Epithelial cell of prostate (primary cell): ENCODE data around the gene MZB1.
"Not testable (repeated sequence)": the region's sequence is repeated elsewhere in the genome, so short reads cannot be mapped to it uniquely, and the experiment has no call there.

Source experiments
- DNase-seq: peaks from one replicate; pipeline ENCODE4 v3.0.0-alpha.2; 2011; ENCODE audit warnings: low read depth, low spot score
- H3K27ac ChIP-seq: fragments of 450-650 bp; 2 replicates; pipeline ENCODE4 v1.5.1; 2017; ENCODE audit warnings: mild to moderate bottlenecking

The MZB1 gene

GRCh38 chr5:139410993-139411828 is 21.5 kb upstream of the MZB1 start:
- no peak for DNase-seq
- no peak overlapping the region for H3K27ac ChIP-seq

GRCh38 chr5:139410121-139410992 is 20.6 kb upstream of the MZB1 start:
- no peak for DNase-seq
- no peak overlapping the region for H3K27ac ChIP-seq

GRCh38 chr5:139409116-139409515 is 19.4 kb upstream of the MZB1 start:
- H3K27ac ChIP-seq, DNase-seq: not testable (repeated sequence)

- DNase-seq, result no peak
- no peak overlapping the region for H3K27ac ChIP-seq
These were observed 18.5 kb upstream of the MZB1 start for GRCh38 chr5:139408191-139408590.

GRCh38 chr5:139407517-139407916 is 17.8 kb upstream of the MZB1 start:
- no peak overlapping the region for H3K27ac ChIP-seq
- DNase-seq, result no peak

- DNase-seq, result no peak
- H3K27ac ChIP-seq, result no peak overlapping the region
These were observed 17.2 kb upstream of the MZB1 start for GRCh38 chr5:139406963-139407362.

GRCh38 chr5:139404484-139404840 is 14.7 kb upstream of the MZB1 start:
- DNase-seq, result no peak
- peak overlapping the region; percentile 90 for H3K27ac ChIP-seq

GRCh38 chr5:139403787-139404483 is 14.2 kb upstream of the MZB1 start, which contains the start of gene SPATA24:
SPATA24 (minus strand) TSS chr5:139404089; CDS start chr5:139404060, 29 bp downstream.
- DNase-seq, result peak; percentile 75
- H3K27ac ChIP-seq, result peak within 1 kb of the TSS; percentile 90

GRCh38 chr5:139403418-139403786 is 13.7 kb upstream of the MZB1 start:
- H3K27ac ChIP-seq, result peak overlapping the region; percentile 90
- DNase-seq, result no peak

GRCh38 chr5:139402561-139403158 is 12.9 kb upstream of the MZB1 start:
- DNase-seq, result no peak
- H3K27ac ChIP-seq, result peak overlapping the region; percentile 90

- DNase-seq, result no peak
- H3K27ac ChIP-seq, result no peak overlapping the region
These were observed 11.8 kb upstream of the MZB1 start for GRCh38 chr5:139401546-139401945.

- DNase-seq, result no peak
- H3K27ac ChIP-seq, result no peak overlapping the region
These were observed 9.9 kb upstream of the MZB1 start for GRCh38 chr5:139399501-139400121.

GRCh38 chr5:139397921-139398320 is 8.2 kb upstream of the MZB1 start:
- no peak overlapping the region for H3K27ac ChIP-seq
- DNase-seq, result no peak

- H3K27ac ChIP-seq, result no peak overlapping the region
- DNase-seq, result no peak
These were observed 7.0 kb upstream of the MZB1 start for GRCh38 chr5:139396691-139397090.

GRCh38 chr5:139395844-139396640 is 6.3 kb upstream of the MZB1 start:
- DNase-seq, result no peak
- no peak overlapping the region for H3K27ac ChIP-seq

GRCh38 chr5:139394654-139395566 is 5.2 kb upstream of the MZB1 start, which contains the start of gene PROB1:
PROB1 (minus strand) TSS chr5:139395104; CDS start chr5:139395081, 23 bp downstream.
- H3K27ac ChIP-seq, result no peak within 1 kb of the TSS
- no peak for DNase-seq

- H3K27ac ChIP-seq, result no peak overlapping the region
- DNase-seq, result no peak
These were observed 4.5 kb upstream of the MZB1 start for GRCh38 chr5:139394123-139394653.
